SK-N-SH (cell line): ENCODE data around the gene RAB40C. TPM values are rescaled to one million over a fixed set of nuclear protein-coding genes. Genes with fewer than 3 reads are reported as not detected.

ENCODE experiments used
- CTCF ChIA-PET: fragments of 300-600, 350-600 bp; formaldehyde crosslinking; extraction: SDS; loops from one replicate; lab custom pipeline; 2021; lab: Yijun Ruan, JAX
- POLR2A ChIA-PET: fragments of 350-600 bp; sonication (Branson Sonifier 250); formaldehyde crosslinking; extraction: SDS; loops from one replicate; lab custom pipeline; 2020; ENCODE audit warnings: antibody characterized with exemption, inconsistent platforms; lab: Yijun Ruan, JAX
- DNase-seq: peaks from one replicate; pipeline ENCODE4 v3.0.0; 2012
- H2AFZ ChIP-seq: fragments of 200-600 bp; sonication (generic); 2 replicates; pipeline ENCODE4 v1.8.1; 2016; ENCODE audit warnings: antibody characterized with exemption, mild to moderate bottlenecking, low read depth
- H3F3A ChIP-seq: fragments of 200-600 bp; sonication (generic); replicated peaks from 2 replicates; pipeline ENCODE3; 2016; ENCODE audit warnings: antibody characterized with exemption, mild to moderate bottlenecking; ENCODE audit not compliant: insufficient read depth
- H3K27ac ChIP-seq, 2 experiments: fragments of 200-500 bp in 1 of 2; fragments of 200-600 bp in 1 of 2; sonication (Bioruptor generic) in 1 of 2; sonication (generic), shearing (Covaris generic) in 1 of 2; 2 replicates each; pipeline versions ENCODE4 v1.5.1 to v1.6.1; 2014 to 2016; ENCODE audit warnings: low read depth in 2 of 2, inconsistent platforms in 1 of 2, low read length in 1 of 2, mild to moderate bottlenecking in 1 of 2, mixed read lengths in 1 of 2
- H3K27me3 ChIP-seq: fragments of 200-600 bp; sonication (generic), shearing (Covaris generic); 2 replicates; pipeline ENCODE4 v1.6.1; 2016; ENCODE audit warnings: mixed run types; ENCODE audit not compliant: insufficient read depth
- H3K36me3 ChIP-seq, 2 experiments: fragments of 200-500 bp in 1 of 2; fragments of 200-600 bp in 1 of 2; sonication (Bioruptor generic) in 1 of 2; sonication (generic) in 1 of 2; replicated peaks in 1 of 2; 2 replicates each; pipeline versions ENCODE3 to v1.5.1; 2014 to 2016; ENCODE audit warnings: low read length in 1 of 2, mild to moderate bottlenecking in 1 of 2; ENCODE audit not compliant: insufficient read depth in 2 of 2, control insufficient read depth in 1 of 2
- H3K4me1 ChIP-seq, 2 experiments: fragments of 200-500 bp in 1 of 2; fragments of 200-600 bp in 1 of 2; sonication (Bioruptor generic) in 1 of 2; sonication (generic), shearing (Covaris generic) in 1 of 2; 2 replicates each; pipeline versions ENCODE4 v1.5.1 to v1.6.1; 2014 to 2016; ENCODE audit warnings: low read depth in 1 of 2, low read length in 1 of 2, mixed run types in 1 of 2; ENCODE audit not compliant: insufficient read depth in 2 of 2, control insufficient read depth in 1 of 2
- H3K4me2 ChIP-seq: fragments of 200-600 bp; sonication (generic), shearing (Covaris generic); 2 replicates; pipeline ENCODE4 v1.6.1; 2017; ENCODE audit warnings: mixed run types
- H3K4me3 ChIP-seq, 2 experiments: fragments of 200-500 bp in 1 of 2; fragments of 200-600 bp in 1 of 2; sonication (Bioruptor generic) in 1 of 2; sonication (generic), shearing (Covaris generic) in 1 of 2; 2 replicates each; pipeline versions ENCODE4 v1.5.1 to v1.8.1; 2014 to 2016; ENCODE audit warnings: low read depth in 2 of 2, inconsistent platforms in 1 of 2, low read length in 1 of 2, mild to moderate bottlenecking in 1 of 2, mixed read lengths in 1 of 2, moderate library complexity in 1 of 2
- H3K79me2 ChIP-seq: fragments of 200-600 bp; sonication (generic); 2 replicates; pipeline ENCODE4 v1.8.1; 2017; ENCODE audit warnings: mild to moderate bottlenecking; ENCODE audit not compliant: insufficient read depth
- H3K9ac ChIP-seq: fragments of 200-600 bp; sonication (generic); 2 replicates; pipeline ENCODE4 v1.6.1; 2017; ENCODE audit warnings: mixed run types
- H3K9me2 ChIP-seq: fragments of 200-600 bp; sonication (generic); 2 replicates; pipeline ENCODE4 v1.6.1; 2017; ENCODE audit warnings: mixed run types
- H3K9me3 ChIP-seq: fragments of 200-600 bp; sonication (generic); 2 replicates; pipeline ENCODE4 v1.6.1; 2017; ENCODE audit warnings: mixed run types, mild to moderate bottlenecking, moderate library complexity
- H4K20me1 ChIP-seq: fragments of 200-600 bp; sonication (generic); 2 replicates; pipeline ENCODE4 v1.6.1; 2017; ENCODE audit warnings: mild to moderate bottlenecking, mixed run types; ENCODE audit not compliant: insufficient read depth
- EP300 ChIP-seq, 2 experiments: IDR thresholded peaks; 2 replicates each; pipeline versions ENCODE4 v1.4.0 to v1.6.1; 2012; ENCODE audit warnings: borderline replicate concordance in 1 of 2, low read depth in 1 of 2, low read length in 1 of 2
- EZH2phosphoT487 ChIP-seq: fragments of 200-600 bp; sonication (generic); IDR thresholded peaks from 2 replicates; pipeline ENCODE4 v1.6.1; 2017; ENCODE audit warnings: low read depth, mixed run types, mild to moderate bottlenecking, antibody characterized with exemption, moderate library complexity, borderline replicate concordance
- FOSL2 ChIP-seq: IDR thresholded peaks from 2 replicates; pipeline ENCODE4 v1.4.0; 2012; ENCODE audit warnings: low read depth, mild to moderate bottlenecking, moderate library complexity, borderline replicate concordance
- FOXJ3 ChIP-seq: sonication (generic); formaldehyde crosslinking; IDR thresholded peaks from 2 replicates; pipeline ENCODE4 v1.5.1; 2020; ENCODE audit warnings: mild to moderate bottlenecking, missing genetic modification reagents
- JUND ChIP-seq: IDR thresholded peaks from 2 replicates; pipeline ENCODE4 v1.4.0; 2012
- RCOR1 ChIP-seq: fragments of 150-350 bp; IDR thresholded peaks from 2 replicates; pipeline ENCODE4 v1.6.1; 2017; ENCODE audit warnings: antibody characterized with exemption, low read length
- SMC3 ChIP-seq: IDR thresholded peaks from 2 replicates; pipeline ENCODE4 v1.6.1; 2012; ENCODE audit warnings: low read depth, low read length, improper control_type of control experiment
- TAF1 ChIP-seq: IDR thresholded peaks from 2 replicates; pipeline ENCODE4 v1.6.1; 2012; ENCODE audit warnings: low read depth, mild to moderate bottlenecking, low read length, moderate library complexity, borderline replicate concordance
- TCF12 ChIP-seq: IDR thresholded peaks from 2 replicates; pipeline ENCODE4 v1.4.0; 2012
- WGBS: methylation state at CpG from one replicate; pipeline ENCODE4 v1.1.6; 2017; ENCODE audit warnings: low lambda C conversion rate; 5-methylcytosine and 5-hydroxymethylcytosine counted together
- polyA plus RNA-seq, 3 experiments: library from polyadenylated mRNA; depleted of rRNA; stranded (reverse); fragments of >200 nt; gene quantifications; 2 replicates each; pipeline ENCODE4 v1.2.3, GENCODE V29; 2012
- TF ChIP-seq, protein P1 (sequence below): fragments of 150-350 bp; IDR thresholded peaks from 2 replicates; pipeline ENCODE4 v1.6.1; 2017; ENCODE audit warnings: antibody characterized with exemption, low read length, low read depth, borderline replicate concordance
- TF ChIP-seq, protein P2 (sequence below): fragments of 200-600 bp; sonication (generic); IDR thresholded peaks from 2 replicates; pipeline ENCODE4 v1.6.1; 2017; ENCODE audit warnings: antibody characterized with exemption, mild to moderate bottlenecking, moderate library complexity
- TF ChIP-seq, protein P3 (sequence below): fragments of 150-350 bp; IDR thresholded peaks from 2 replicates; pipeline ENCODE4 v1.6.1; 2016; ENCODE audit warnings: mild to moderate bottlenecking, low read depth, low read length
- TF ChIP-seq, protein P4 (sequence below): IDR thresholded peaks from 2 replicates; pipeline ENCODE4 v1.6.1; 2012; ENCODE audit warnings: mild to moderate bottlenecking, low read depth, low read length, moderate library complexity

RAB40C gene
- polyA plus RNA-seq, 1 of the 3 experiments (the other 2 are of a cell fraction) = 13.0 TPM

DNA sequence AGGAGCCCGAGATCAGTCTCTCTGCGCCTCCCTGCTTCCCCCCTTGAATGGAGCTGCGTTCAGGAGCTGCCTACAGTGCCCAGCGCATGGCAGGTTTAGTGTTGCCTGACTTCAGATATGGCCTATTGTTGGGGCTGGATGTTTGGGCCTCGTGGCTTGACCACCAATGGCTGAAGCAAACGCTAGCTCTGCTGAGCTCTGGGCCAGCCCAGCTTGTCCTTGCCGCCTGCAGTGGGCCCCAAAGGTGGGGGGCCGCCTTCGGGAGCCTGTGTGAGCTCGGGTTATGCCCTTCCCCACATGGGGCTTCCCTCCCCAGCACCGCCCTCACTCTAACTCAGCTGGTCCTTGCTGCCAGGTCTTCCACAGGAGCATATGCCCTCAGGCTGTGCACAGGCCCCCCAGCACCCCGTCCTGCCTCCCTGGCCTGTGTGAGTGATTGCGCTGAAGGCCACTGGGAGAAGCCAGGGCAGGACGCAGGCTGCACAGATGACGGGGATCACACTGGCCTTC, 48.2 kb downstream of the RAB40C start:
- POLR2A ChIA-PET = no interaction called here
- no peak overlapping the region for H3K4me2 ChIP-seq
- 96% methylated on average over 13 of the region's 15 CpGs for WGBS
- H3F3A ChIP-seq = peaks cover 13% of the 10 kb centered on the region
- H3K9me3 ChIP-seq = no peaks in the 10 kb centered on the region
- no peaks in the 10 kb centered on the region for H3K9me2 ChIP-seq
- H3K27ac ChIP-seq = no peak overlapping the region; a peak in 1 of 4 replicates
- H3K36me3 ChIP-seq = peaks cover 0 to 12% of the 10 kb centered on the region in 2 experiments
- no peak for TF ChIP-seq FOXJ3 (CRISPR knock-in tag)
- TF ChIP-seq, protein P1, sequence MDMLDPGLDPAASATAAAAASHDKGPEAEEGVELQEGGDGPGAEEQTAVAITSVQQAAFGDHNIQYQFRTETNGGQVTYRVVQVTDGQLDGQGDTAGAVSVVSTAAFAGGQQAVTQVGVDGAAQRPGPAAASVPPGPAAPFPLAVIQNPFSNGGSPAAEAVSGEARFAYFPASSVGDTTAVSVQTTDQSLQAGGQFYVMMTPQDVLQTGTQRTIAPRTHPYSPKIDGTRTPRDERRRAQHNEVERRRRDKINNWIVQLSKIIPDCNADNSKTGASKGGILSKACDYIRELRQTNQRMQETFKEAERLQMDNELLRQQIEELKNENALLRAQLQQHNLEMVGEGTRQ = no peak
- TF ChIP-seq EP300 (IDR thresholded peaks at IDR 0.05; ENCODE audit: borderline replicate concordance in 1 of 2, low read depth in 1 of 2, low read length in 1 of 2) = no peak
- TF ChIP-seq, protein P2, sequence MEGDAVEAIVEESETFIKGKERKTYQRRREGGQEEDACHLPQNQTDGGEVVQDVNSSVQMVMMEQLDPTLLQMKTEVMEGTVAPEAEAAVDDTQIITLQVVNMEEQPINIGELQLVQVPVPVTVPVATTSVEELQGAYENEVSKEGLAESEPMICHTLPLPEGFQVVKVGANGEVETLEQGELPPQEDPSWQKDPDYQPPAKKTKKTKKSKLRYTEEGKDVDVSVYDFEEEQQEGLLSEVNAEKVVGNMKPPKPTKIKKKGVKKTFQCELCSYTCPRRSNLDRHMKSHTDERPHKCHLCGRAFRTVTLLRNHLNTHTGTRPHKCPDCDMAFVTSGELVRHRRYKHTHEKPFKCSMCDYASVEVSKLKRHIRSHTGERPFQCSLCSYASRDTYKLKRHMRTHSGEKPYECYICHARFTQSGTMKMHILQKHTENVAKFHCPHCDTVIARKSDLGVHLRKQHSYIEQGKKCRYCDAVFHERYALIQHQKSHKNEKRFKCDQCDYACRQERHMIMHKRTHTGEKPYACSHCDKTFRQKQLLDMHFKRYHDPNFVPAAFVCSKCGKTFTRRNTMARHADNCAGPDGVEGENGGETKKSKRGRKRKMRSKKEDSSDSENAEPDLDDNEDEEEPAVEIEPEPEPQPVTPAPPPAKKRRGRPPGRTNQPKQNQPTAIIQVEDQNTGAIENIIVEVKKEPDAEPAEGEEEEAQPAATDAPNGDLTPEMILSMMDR = no peak
- no peak for TF ChIP-seq EZH2phosphoT487
- no peak for TF ChIP-seq RCOR1
- no peak for TF ChIP-seq FOSL2
- TF ChIP-seq, protein P3, sequence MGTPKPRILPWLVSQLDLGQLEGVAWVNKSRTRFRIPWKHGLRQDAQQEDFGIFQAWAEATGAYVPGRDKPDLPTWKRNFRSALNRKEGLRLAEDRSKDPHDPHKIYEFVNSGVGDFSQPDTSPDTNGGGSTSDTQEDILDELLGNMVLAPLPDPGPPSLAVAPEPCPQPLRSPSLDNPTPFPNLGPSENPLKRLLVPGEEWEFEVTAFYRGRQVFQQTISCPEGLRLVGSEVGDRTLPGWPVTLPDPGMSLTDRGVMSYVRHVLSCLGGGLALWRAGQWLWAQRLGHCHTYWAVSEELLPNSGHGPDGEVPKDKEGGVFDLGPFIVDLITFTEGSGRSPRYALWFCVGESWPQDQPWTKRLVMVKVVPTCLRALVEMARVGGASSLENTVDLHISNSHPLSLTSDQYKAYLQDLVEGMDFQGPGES = no peak
- no peak for TF ChIP-seq TAF1
- no peak for TF ChIP-seq JUND
- TF ChIP-seq, protein P4, sequence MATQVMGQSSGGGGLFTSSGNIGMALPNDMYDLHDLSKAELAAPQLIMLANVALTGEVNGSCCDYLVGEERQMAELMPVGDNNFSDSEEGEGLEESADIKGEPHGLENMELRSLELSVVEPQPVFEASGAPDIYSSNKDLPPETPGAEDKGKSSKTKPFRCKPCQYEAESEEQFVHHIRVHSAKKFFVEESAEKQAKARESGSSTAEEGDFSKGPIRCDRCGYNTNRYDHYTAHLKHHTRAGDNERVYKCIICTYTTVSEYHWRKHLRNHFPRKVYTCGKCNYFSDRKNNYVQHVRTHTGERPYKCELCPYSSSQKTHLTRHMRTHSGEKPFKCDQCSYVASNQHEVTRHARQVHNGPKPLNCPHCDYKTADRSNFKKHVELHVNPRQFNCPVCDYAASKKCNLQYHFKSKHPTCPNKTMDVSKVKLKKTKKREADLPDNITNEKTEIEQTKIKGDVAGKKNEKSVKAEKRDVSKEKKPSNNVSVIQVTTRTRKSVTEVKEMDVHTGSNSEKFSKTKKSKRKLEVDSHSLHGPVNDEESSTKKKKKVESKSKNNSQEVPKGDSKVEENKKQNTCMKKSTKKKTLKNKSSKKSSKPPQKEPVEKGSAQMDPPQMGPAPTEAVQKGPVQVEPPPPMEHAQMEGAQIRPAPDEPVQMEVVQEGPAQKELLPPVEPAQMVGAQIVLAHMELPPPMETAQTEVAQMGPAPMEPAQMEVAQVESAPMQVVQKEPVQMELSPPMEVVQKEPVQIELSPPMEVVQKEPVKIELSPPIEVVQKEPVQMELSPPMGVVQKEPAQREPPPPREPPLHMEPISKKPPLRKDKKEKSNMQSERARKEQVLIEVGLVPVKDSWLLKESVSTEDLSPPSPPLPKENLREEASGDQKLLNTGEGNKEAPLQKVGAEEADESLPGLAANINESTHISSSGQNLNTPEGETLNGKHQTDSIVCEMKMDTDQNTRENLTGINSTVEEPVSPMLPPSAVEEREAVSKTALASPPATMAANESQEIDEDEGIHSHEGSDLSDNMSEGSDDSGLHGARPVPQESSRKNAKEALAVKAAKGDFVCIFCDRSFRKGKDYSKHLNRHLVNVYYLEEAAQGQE = no peak
- TF ChIP-seq SMC3 = no peak
- TF ChIP-seq TCF12 = no peak
- peaks cover 19% of the 10 kb centered on the region; the same call in 1 of the 2 replicates for H3K79me2 ChIP-seq
- H3K4me3 ChIP-seq = no peak overlapping the region
- H3K4me1 ChIP-seq = peaks cover 5 to 41% of the 10 kb centered on the region in 2 experiments; a peak in 2 of 4 replicates
- DNase-seq = no peak
- H4K20me1 ChIP-seq = no peaks in the 10 kb centered on the region; the same call in 1 of the 2 replicates
- CTCF ChIA-PET = interaction anchor here (0.9 to 1.4 kb wide), 5 partner anchors 10 to 30 kb away, joined by 3 to 11 read pairs (median 5); partner anchors contain the start of genes RHOT2 and WDR90
- H3K9ac ChIP-seq = no peak overlapping the region
- no peaks in the 10 kb centered on the region for H3K27me3 ChIP-seq
- H2AFZ ChIP-seq = no peak overlapping the region
